MM.1S (cell line): Measurements from ENCODE around the gene ZBTB49.

Source experiments
- CTCF ChIP-seq: fragments of 300-600 bp; sonication (generic); IDR thresholded peaks from 2 replicates; pipeline ENCODE4 v1.5.1; 2016; ENCODE audit warnings: antibody characterized with exemption, low read length, mixed read lengths
- EZH2phosphoT487 ChIP-seq: fragments of 300-600 bp; sonication (generic); IDR thresholded peaks from 2 replicates; pipeline ENCODE4 v1.6.1; 2018; ENCODE audit warnings: antibody characterized with exemption, low read length

GRCh38 chr4:4284827-4285618, 5.0 kb upstream of the ZBTB49 start:
- TF ChIP-seq EZH2phosphoT487, result no peak
- no peak for TF ChIP-seq CTCF
